Left kidney (tissue), 2 donors: ENCODE measurements around the gene PRXL2A. TPM values are rescaled to one million over a fixed set of nuclear protein-coding genes. Genes with fewer than 3 reads are reported as not detected.
A peak's percentile ranks its signal among the peaks of the same experiment; 100 is the strongest.

Experiments
- DNase-seq: peaks from one replicate; pipeline ENCODE4 v3.0.0-alpha.2; 2013
- polyA plus RNA-seq: library from polyadenylated mRNA; unstranded; fragments of 120-200 nt; gene quantifications from one replicate; pipeline ENCODE4 v1.2.1, GENCODE V29; 2013; ENCODE audit not compliant: insufficient read length

Gene PRXL2A
- polyA plus RNA-seq, 1 donor: 118 TPM

GRCh38 chr10:80443531-80443974, 35.2 kb downstream of the PRXL2A start:
- DNase-seq: no peak

GRCh38 chr10:80444124-80444523, 35.8 kb downstream of the PRXL2A start:
- DNase-seq: no peak

- DNase-seq: no peak
Measured at GRCh38 chr10:80444646-80445319, 36.4 kb downstream of the PRXL2A start.

- no peak for DNase-seq
Measured at GRCh38 chr10:80447436-80448190, 39.3 kb downstream of the PRXL2A start.

GRCh38 chr10:80448209-80448942, 40.0 kb downstream of the PRXL2A start:
- DNase-seq: no peak

- DNase-seq: no peak
Measured at GRCh38 chr10:80449520-80449919, 41.2 kb downstream of the PRXL2A start.

GRCh38 chr10:80451132-80451531, 42.8 kb downstream of the PRXL2A start:
- no peak for DNase-seq

GRCh38 chr10:80452069-80452468, 43.7 kb downstream of the PRXL2A start:
- DNase-seq: no peak

GRCh38 chr10:80452640-80453039, 44.3 kb downstream of the PRXL2A start:
- no peak for DNase-seq

GRCh38 chr10:80453056-80453841, 44.9 kb downstream of the PRXL2A start:
- no peak for DNase-seq

GRCh38 chr10:80453842-80454512, 45.6 kb downstream of the PRXL2A start, which contains the start of gene TSPAN14:
Gene TSPAN14 (plus strand): TSS chr10:80454310. CDS start chr10:80489234, 34,924 bp downstream.
- DNase-seq: peak; percentile 72

- no peak for DNase-seq
Measured at GRCh38 chr10:80454513-80455460, 46.4 kb downstream of the PRXL2A start.

GRCh38 chr10:80455461-80456349, 47.4 kb downstream of the PRXL2A start:
- no peak for DNase-seq

GRCh38 chr10:80457554-80458262, 49.4 kb downstream of the PRXL2A start:
- no peak for DNase-seq

- no peak for DNase-seq
Measured at GRCh38 chr10:80458263-80458625, 49.9 kb downstream of the PRXL2A start.

GRCh38 chr10:80458638-80459037, 50.3 kb downstream of the PRXL2A start:
- DNase-seq: no peak

GRCh38 chr10:80459047-80459865, 50.9 kb downstream of the PRXL2A start:
- no peak for DNase-seq
